Spleen (tissue), 7 donors: ENCODE data around the gene MASP2.

Source experiments
- POLR2A ChIP-seq, 3 donors: fragments of 450-650 bp; IDR thresholded peaks; one replicate each; pipeline ENCODE4 v1.5.1; 2017; ENCODE audit warnings: antibody characterized with exemption in 3 of 3, mild to moderate bottlenecking in 1 of 3
- TF ChIP-seq, protein P1 (sequence below), 11 experiments: fragments of 200-600 bp in 7 of 11; fragments of 450-650 bp in 4 of 11; sonication (generic) in 4 of 11; IDR thresholded peaks in 8 of 11; conservative IDR thresholded peaks in 3 of 11; 1 replicate in 7 of 11; 2 replicates in 4 of 11; pipeline versions ENCODE4 v1.4.0 to v1.8.0; 2016 to 2021; ENCODE audit warnings: antibody characterized with exemption in 11 of 11, inconsistent platforms in 4 of 11, mild to moderate bottlenecking in 1 of 11
- donor health status: DM: no; HTN: no; CAD: no; lungs with moderate emphysema.
- donor health status: DM: no; HTN: no; CAD: no.
- donor health status: DM: no; HTN: no; CAD: no.

GRCh38 chr1:11026903-11027302 is 20.1 kb downstream of the MASP2 start:
- TF ChIP-seq, protein P1, sequence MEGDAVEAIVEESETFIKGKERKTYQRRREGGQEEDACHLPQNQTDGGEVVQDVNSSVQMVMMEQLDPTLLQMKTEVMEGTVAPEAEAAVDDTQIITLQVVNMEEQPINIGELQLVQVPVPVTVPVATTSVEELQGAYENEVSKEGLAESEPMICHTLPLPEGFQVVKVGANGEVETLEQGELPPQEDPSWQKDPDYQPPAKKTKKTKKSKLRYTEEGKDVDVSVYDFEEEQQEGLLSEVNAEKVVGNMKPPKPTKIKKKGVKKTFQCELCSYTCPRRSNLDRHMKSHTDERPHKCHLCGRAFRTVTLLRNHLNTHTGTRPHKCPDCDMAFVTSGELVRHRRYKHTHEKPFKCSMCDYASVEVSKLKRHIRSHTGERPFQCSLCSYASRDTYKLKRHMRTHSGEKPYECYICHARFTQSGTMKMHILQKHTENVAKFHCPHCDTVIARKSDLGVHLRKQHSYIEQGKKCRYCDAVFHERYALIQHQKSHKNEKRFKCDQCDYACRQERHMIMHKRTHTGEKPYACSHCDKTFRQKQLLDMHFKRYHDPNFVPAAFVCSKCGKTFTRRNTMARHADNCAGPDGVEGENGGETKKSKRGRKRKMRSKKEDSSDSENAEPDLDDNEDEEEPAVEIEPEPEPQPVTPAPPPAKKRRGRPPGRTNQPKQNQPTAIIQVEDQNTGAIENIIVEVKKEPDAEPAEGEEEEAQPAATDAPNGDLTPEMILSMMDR (IDR thresholded peaks at IDR 0.05 in 8 of 11, conservative IDR thresholded peaks at IDR 0.05 in 3 of 11) = no peak
- TF ChIP-seq POLR2A (IDR thresholded peaks at IDR 0.05) = no peak
